ENCODE results near the gene SEMA3G.

SEMA3G gene

GRCh38 chr3:52396907-52397591 lies 47.9 kb downstream of the SEMA3G start:
- no peak overlapping the region for H3K4me3 ChIP-seq (ENCODE audit: low read length)
- DNase-seq (ENCODE audit: low read depth): no peak
- no peak for TF ChIP-seq CTCF (IDR thresholded peaks at IDR 0.05; ENCODE audit: insufficient read depth, low read depth, low read length, missing control alignments)

DNA sequence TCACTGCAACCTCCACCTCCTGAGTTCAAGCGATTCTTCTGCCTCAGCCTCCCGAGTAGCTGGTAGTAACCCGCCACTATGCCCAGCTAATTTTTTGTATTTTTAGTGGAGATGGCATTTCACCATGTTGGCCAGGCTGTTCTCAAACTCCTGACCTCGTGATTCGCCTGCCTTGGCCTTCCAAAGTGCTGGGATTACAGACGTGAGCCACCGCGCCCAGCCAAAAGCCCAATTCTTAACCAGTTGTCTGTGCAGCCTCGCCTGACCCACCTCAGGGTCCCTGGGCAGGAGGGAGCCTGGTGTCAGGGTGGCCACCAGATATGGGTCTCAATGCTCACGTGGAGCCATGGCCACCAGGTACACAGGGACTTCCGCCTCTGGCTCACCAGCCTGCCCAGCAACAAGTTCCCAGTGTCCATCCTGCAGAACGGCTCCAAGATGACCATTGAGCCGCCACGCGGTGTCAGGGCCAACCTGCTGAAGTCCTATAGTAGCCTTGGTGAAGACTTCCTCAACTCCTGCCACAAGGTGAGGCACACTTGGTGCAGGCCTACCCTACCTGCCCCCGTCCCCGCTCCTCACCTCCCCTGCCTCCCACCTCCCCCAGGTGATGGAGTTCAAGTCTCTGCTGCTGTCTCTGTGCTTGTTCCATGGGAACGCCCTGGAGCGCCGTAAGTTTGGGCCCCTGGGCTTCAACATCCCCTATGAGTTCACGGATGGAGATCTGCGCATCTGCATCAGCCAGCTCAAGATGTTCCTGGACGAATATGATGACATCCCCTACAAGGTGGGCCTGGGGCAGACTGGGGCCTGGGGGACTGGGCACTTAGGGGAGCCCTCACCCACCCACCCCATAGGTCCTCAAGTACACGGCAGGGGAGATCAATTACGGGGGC lies 48.6 kb downstream of the SEMA3G start:
- DNase-seq (ENCODE audit: low read depth): no peak
- no peak for TF ChIP-seq CTCF (IDR thresholded peaks at IDR 0.05; ENCODE audit: insufficient read depth, low read depth, low read length, missing control alignments)
- no peak overlapping the region for H3K4me3 ChIP-seq (ENCODE audit: low read length)

DNA sequence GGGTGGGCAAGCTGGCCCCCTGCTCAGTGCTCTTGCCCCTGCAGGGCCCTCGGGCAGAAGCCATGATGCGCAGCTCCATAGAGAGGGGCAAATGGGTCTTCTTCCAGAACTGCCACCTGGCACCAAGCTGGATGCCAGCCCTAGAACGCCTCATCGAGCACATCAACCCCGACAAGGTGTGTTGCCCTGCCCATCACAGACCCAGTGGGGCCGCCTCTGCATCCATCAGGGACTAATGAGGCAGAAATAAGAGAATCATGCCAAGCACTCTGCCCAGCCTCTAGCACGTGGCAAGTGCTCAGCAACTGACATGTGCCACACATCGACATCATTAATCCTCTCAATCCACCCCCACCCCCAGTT lies 49.4 kb downstream of the SEMA3G start:
- no peak for DNase-seq (ENCODE audit: low read depth)
- H3K4me3 ChIP-seq (ENCODE audit: low read length): no peak overlapping the region
- no peak for TF ChIP-seq CTCF (IDR thresholded peaks at IDR 0.05; ENCODE audit: insufficient read depth, low read depth, low read length, missing control alignments)

GRCh38 chr3:52394751-52395502 lies 50.0 kb downstream of the SEMA3G start:
- TF ChIP-seq CTCF (IDR thresholded peaks at IDR 0.05; ENCODE audit: insufficient read depth, low read depth, low read length, missing control alignments): no peak
- DNase-seq (ENCODE audit: low read depth): no peak

DNA sequence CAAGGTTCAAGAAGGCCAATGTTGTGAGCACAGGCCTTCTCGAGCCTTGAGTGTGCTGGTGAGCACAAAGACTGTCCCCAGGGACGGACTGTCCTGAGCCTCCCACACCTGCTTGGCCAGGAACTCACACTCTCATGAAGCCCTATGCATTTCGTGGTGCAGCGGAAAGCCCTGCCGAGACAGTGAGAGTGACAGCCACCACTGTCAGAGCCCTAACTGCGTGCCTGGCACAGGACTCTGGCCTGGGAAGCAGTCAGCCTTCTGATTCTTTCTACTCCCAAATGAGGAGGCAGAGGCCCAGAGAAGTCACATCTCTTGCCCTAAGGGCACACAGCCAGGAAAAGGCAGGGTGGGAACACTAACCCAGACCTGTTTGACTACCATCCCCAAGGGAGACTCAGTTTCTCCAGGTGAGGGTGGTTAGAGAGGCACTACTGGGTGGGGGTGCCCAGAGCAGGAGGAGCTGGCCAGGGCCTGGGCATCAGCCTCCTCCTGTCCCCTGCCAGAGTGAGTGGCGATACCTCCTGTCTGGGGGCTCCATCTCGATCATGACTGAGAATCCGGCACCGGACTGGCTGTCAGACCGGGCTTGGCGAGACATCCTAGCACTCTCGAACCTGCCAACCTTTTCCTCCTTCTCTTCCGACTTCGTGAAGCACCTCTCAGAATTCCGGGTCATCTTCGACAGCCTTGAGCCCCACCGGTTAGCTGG lies 50.8 kb downstream of the SEMA3G start:
- no peak for DNase-seq (ENCODE audit: low read depth)
- H3K4me3 ChIP-seq (ENCODE audit: low read length): no peak overlapping the region
- no peak for TF ChIP-seq CTCF (IDR thresholded peaks at IDR 0.05; ENCODE audit: insufficient read depth, low read depth, low read length, missing control alignments)

More at GRCh38 chr3:52394751-52395502, 50.0 kb downstream of the SEMA3G start:
- H3K4me3 ChIP-seq (ENCODE audit: low read length): no peak overlapping the region

- H3K4me3 ChIP-seq (ENCODE audit: low read length): no peak overlapping the region
- no peak for DNase-seq (ENCODE audit: low read depth)
- TF ChIP-seq CTCF (IDR thresholded peaks at IDR 0.05; ENCODE audit: insufficient read depth, low read depth, low read length, missing control alignments): no peak
Observed at GRCh38 chr3:52393131-52393807, 51.6 kb downstream of the SEMA3G start.
